Body of pancreas (tissue), 4 donors: Measurements from ENCODE around the gene CARD18.

Source experiments
- POLR2A ChIP-seq, 3 donors: fragments of 450-650 bp; IDR thresholded peaks; one replicate each; pipeline ENCODE4 v1.6.1; 2016; ENCODE audit warnings: antibody characterized with exemption in 3 of 3, mild to moderate bottlenecking in 2 of 3
- TF ChIP-seq, protein P1 (sequence below), 7 experiments: fragments of 450-650 bp in 4 of 7; fragments of 200-600 bp in 3 of 7; sonication (generic) in 3 of 7; IDR thresholded peaks; one replicate each; pipeline ENCODE4 v1.5.1; 2016 to 2019; ENCODE audit warnings: antibody characterized with exemption in 7 of 7

DNA sequence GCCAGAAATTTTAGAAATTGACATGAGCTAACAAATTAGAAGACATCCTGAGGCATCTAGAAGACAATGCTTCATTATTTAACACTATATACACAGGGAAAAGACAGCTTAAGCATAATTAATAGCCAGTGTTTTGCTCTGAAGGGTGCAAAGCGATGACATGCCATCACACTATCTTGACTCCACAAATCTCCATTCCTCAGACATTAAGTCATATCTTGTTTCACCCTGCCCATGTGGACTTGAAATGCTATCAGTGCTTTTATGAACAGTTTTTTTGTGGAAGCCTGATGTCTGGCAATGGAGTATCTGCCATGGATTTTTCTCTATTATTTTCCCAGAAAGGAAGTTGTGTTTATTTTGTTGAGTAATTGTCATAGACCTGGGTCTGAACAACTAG is 2.3 kb downstream of the CARD18 start:
- TF ChIP-seq POLR2A (IDR thresholded peaks at IDR 0.05): no peak
- TF ChIP-seq, protein P1, sequence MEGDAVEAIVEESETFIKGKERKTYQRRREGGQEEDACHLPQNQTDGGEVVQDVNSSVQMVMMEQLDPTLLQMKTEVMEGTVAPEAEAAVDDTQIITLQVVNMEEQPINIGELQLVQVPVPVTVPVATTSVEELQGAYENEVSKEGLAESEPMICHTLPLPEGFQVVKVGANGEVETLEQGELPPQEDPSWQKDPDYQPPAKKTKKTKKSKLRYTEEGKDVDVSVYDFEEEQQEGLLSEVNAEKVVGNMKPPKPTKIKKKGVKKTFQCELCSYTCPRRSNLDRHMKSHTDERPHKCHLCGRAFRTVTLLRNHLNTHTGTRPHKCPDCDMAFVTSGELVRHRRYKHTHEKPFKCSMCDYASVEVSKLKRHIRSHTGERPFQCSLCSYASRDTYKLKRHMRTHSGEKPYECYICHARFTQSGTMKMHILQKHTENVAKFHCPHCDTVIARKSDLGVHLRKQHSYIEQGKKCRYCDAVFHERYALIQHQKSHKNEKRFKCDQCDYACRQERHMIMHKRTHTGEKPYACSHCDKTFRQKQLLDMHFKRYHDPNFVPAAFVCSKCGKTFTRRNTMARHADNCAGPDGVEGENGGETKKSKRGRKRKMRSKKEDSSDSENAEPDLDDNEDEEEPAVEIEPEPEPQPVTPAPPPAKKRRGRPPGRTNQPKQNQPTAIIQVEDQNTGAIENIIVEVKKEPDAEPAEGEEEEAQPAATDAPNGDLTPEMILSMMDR (IDR thresholded peaks at IDR 0.05): no peak
